Small intestine (tissue), 7 donors: Measurements from ENCODE around the gene DLEU7. TPM values are rescaled to one million over a fixed set of nuclear protein-coding genes. Genes with fewer than 3 reads are reported as not detected.

Experiments used
- DNase-seq, 2 donors: peaks; one replicate each; pipeline versions ENCODE4 v3.0.0 to v3.0.0-alpha.2; 2013
- FAIRE-seq: peaks from 2 replicates; lab custom pipeline; 2012; peaks lifted over from hg19 to GRCh38; lab: Jason Lieb, UNC
- H3K27ac ChIP-seq, 3 donors: one replicate each; pipeline ENCODE4 v1.5.1; 2013; ENCODE audit warnings: low read length in 2 of 3, mild to moderate bottlenecking in 2 of 3, control low read depth in 1 of 3, inconsistent platforms in 1 of 3, low read depth in 1 of 3, moderate library complexity in 1 of 3
- H3K27me3 ChIP-seq, 3 donors: one replicate each; pipeline ENCODE4 v1.6.1; 2013; ENCODE audit warnings: low read length in 3 of 3, inconsistent platforms in 1 of 3; ENCODE audit not compliant: control insufficient read depth in 3 of 3, insufficient read depth in 3 of 3
- H3K36me3 ChIP-seq, 3 donors: one replicate each; pipeline ENCODE4 v1.6.1; 2013; ENCODE audit warnings: low read length in 3 of 3, inconsistent platforms in 1 of 3, low read depth in 1 of 3, mild to moderate bottlenecking in 1 of 3, moderate library complexity in 1 of 3; ENCODE audit not compliant: control insufficient read depth in 3 of 3, insufficient read depth in 2 of 3
- H3K4me1 ChIP-seq, 3 donors: one replicate each; pipeline ENCODE4 v1.6.1; 2013; ENCODE audit warnings: low read length in 2 of 3, inconsistent platforms in 1 of 3, low read depth in 1 of 3, mild to moderate bottlenecking in 1 of 3, moderate library complexity in 1 of 3; ENCODE audit not compliant: control insufficient read depth in 3 of 3, insufficient read depth in 2 of 3
- H3K4me3 ChIP-seq, 3 donors: one replicate each; pipeline ENCODE4 v1.5.1; 2013; ENCODE audit warnings: low read length in 3 of 3, control low read depth in 1 of 3, inconsistent platforms in 1 of 3, low read depth in 1 of 3, mild to moderate bottlenecking in 1 of 3, moderate library complexity in 1 of 3
- H3K9me3 ChIP-seq, 2 donors: one replicate each; pipeline ENCODE4 v1.6.1; 2013; ENCODE audit warnings: low read depth in 1 of 2, low read length in 1 of 2; ENCODE audit not compliant: control insufficient read depth in 2 of 2, insufficient read depth in 1 of 2
- WGBS, 3 donors: extraction: QIAGEN DNeasy Blood & Tissue Kit; methylation state at CpG; one replicate each; pipeline ENCODE4 v1.1.7; 2013; 5-methylcytosine and 5-hydroxymethylcytosine counted together
- polyA plus RNA-seq, 4 donors: library from polyadenylated mRNA; stranded (reverse) in 3 of 4; unstranded in 1 of 4; fragments of 200-250 nt in 3 of 4; fragments of 120-200 nt in 1 of 4; gene quantifications; one replicate each; pipeline versions ENCODE4 v1.2.1 to v1.2.3, GENCODE V29; 2013
- donor health status: healthy with polysubstance abuse.
- donor health status: control.
- donor health status: control.
- donor health status: Bipolar disorder and iron deficiency.
- donor health status: healthy.

Gene DLEU7
- polyA plus RNA-seq, 4 donors, result 0.18 to 0.53 (median 0.27) TPM; not detected in 1

GRCh38 chr13:50840284-50840683 is 3.2 kb downstream of the DLEU7 start:
- Histone ChIP-seq H3K4me1 (no peaks in the 10 kb centered on the region), H3K27me3 (peaks cover 0 to 22% (median 3%) of the 10 kb centered on the region in 3 donors), H3K36me3 (no peaks in the 10 kb centered on the region), H3K27ac (no peak overlapping the region), H3K9me3 (no peaks in the 10 kb centered on the region), H3K4me3 (no peak overlapping the region)
- no peak for DNase-seq
- 81 to 88% (median 82%) methylated on average over 3 of the region's 3 CpGs for WGBS, 3 donors
- FAIRE-seq, result no peak

- peaks cover 0 to 22% (median 3%) of the 10 kb centered on the region in 3 donors for H3K27me3 ChIP-seq
- DNase-seq (no peak), FAIRE-seq (no peak)
- no peaks in the 10 kb centered on the region for H3K9me3 ChIP-seq
- H3K4me3 ChIP-seq, result no peak overlapping the region
- H3K27ac ChIP-seq, result no peak overlapping the region
- no peaks in the 10 kb centered on the region for H3K36me3 ChIP-seq
- H3K4me1 ChIP-seq, result no peaks in the 10 kb centered on the region
- WGBS, 3 donors, result 94 to 97% (median 95%) methylated on average over 4 of the region's 4 CpGs
These were observed 3.7 kb downstream of the DLEU7 start for GRCh38 chr13:50839828-50840227.

GRCh38 chr13:50838701-50839100 is 4.8 kb downstream of the DLEU7 start:
- Histone ChIP-seq H3K27ac (no peak overlapping the region), H3K9me3 (no peaks in the 10 kb centered on the region), H3K27me3 (peaks cover 0 to 14% (median 3%) of the 10 kb centered on the region in 3 donors), H3K4me3 (no peak overlapping the region), H3K4me1 (no peaks in the 10 kb centered on the region), H3K36me3 (no peaks in the 10 kb centered on the region)
- DNase-seq, result no peak
- 86 to 90% (median 88%) methylated on average over 8 of the region's 8 CpGs for WGBS, 3 donors
- FAIRE-seq, result no peak

GRCh38 chr13:50838031-50838430 is 5.5 kb downstream of the DLEU7 start:
- H3K4me1 ChIP-seq, result no peaks in the 10 kb centered on the region
- no peak for FAIRE-seq
- WGBS, 3 donors, result 92 to 95% (median 95%) methylated on average over 5 of the region's 5 CpGs
- no peak overlapping the region for H3K27ac ChIP-seq
- no peaks in the 10 kb centered on the region for H3K9me3 ChIP-seq
- no peak overlapping the region for H3K4me3 ChIP-seq
- peaks cover 0 to 11% (median 1%) of the 10 kb centered on the region in 3 donors for H3K27me3 ChIP-seq
- H3K36me3 ChIP-seq, result no peaks in the 10 kb centered on the region
- DNase-seq, result no peak

GRCh38 chr13:50831512-50831911 is 12.0 kb downstream of the DLEU7 start:
- FAIRE-seq (no peak), DNase-seq (no peak)
- Histone ChIP-seq H3K9me3 (no peaks in the 10 kb centered on the region), H3K27me3 (no peaks in the 10 kb centered on the region), H3K4me1 (no peaks in the 10 kb centered on the region), H3K4me3 (no peak overlapping the region), H3K27ac (no peak overlapping the region), H3K36me3 (no peaks in the 10 kb centered on the region)
- WGBS, 3 donors, result 80 to 87% (median 82%) methylated on average over 4 of the region's 4 CpGs

GRCh38 chr13:50829896-50830295 is 13.6 kb downstream of the DLEU7 start:
- 67 to 76% (median 76%) methylated on average over 2 of the region's 2 CpGs for WGBS, 3 donors
- H3K27me3 ChIP-seq, result no peaks in the 10 kb centered on the region
- FAIRE-seq (no peak), DNase-seq (no peak)
- H3K36me3 ChIP-seq, result no peaks in the 10 kb centered on the region
- no peak overlapping the region for H3K4me3 ChIP-seq
- H3K4me1 ChIP-seq, result no peaks in the 10 kb centered on the region
- H3K9me3 ChIP-seq, result no peaks in the 10 kb centered on the region
- no peak overlapping the region for H3K27ac ChIP-seq

- FAIRE-seq, result no peak
- Histone ChIP-seq H3K4me3 (no peak overlapping the region), H3K36me3 (no peaks in the 10 kb centered on the region), H3K27ac (no peak overlapping the region), H3K9me3 (no peaks in the 10 kb centered on the region), H3K27me3 (no peaks in the 10 kb centered on the region), H3K4me1 (no peaks in the 10 kb centered on the region)
- no peak for DNase-seq
- 72 to 86% (median 84%) methylated on average over 3 of the region's 3 CpGs for WGBS, 3 donors
These were observed 14.3 kb downstream of the DLEU7 start for GRCh38 chr13:50829226-50829625.

GRCh38 chr13:50826035-50826434 is 17.5 kb downstream of the DLEU7 start:
- no peaks in the 10 kb centered on the region for H3K9me3 ChIP-seq
- FAIRE-seq (no peak), DNase-seq (peak in 1 of 2 donors; percentile 0)
- no peaks in the 10 kb centered on the region for H3K36me3 ChIP-seq
- WGBS, 3 donors, result 55 to 80% (median 66%) methylated on average over 3 of the region's 3 CpGs
- no peaks in the 10 kb centered on the region for H3K4me1 ChIP-seq
- H3K4me3 ChIP-seq, result no peak overlapping the region
- H3K27me3 ChIP-seq, result no peaks in the 10 kb centered on the region
- H3K27ac ChIP-seq, result no peak overlapping the region

- no peaks in the 10 kb centered on the region for H3K4me1 ChIP-seq
- H3K36me3 ChIP-seq, result no peaks in the 10 kb centered on the region
- H3K27me3 ChIP-seq, result no peaks in the 10 kb centered on the region
- no peak overlapping the region for H3K4me3 ChIP-seq
- WGBS, 3 donors, result 79 to 93% (median 84%) methylated on average over 4 of the region's 4 CpGs
- no peaks in the 10 kb centered on the region for H3K9me3 ChIP-seq
- FAIRE-seq (no peak), DNase-seq (no peak)
- H3K27ac ChIP-seq, result no peak overlapping the region
These were observed 31.2 kb downstream of the DLEU7 start for GRCh38 chr13:50812242-50812641.
